Liver (tissue), 9 donors: Measurements from ENCODE around the gene ACADSB. TPM values are rescaled to one million over a fixed set of nuclear protein-coding genes. Genes with fewer than 3 reads are reported as not detected.

Experiments
- DNase-seq: peaks from one replicate; pipeline ENCODE4 v3.0.0-alpha.2; 2017; ENCODE audit warnings: low spot score
- H3K27ac ChIP-seq, 2 donors: one replicate each; pipeline ENCODE4 v1.7.0; 2013; ENCODE audit warnings: inconsistent platforms in 2 of 2, low read length in 2 of 2, control low read depth in 1 of 2, low read depth in 1 of 2, mild to moderate bottlenecking in 1 of 2
- H3K27me3 ChIP-seq, 4 donors: one replicate each; pipeline versions ENCODE4 v1.6.1 to v1.7.0; 2013; ENCODE audit warnings: low read length in 3 of 4, inconsistent platforms in 1 of 4, mild to moderate bottlenecking in 1 of 4, moderate library complexity in 1 of 4; ENCODE audit not compliant: control insufficient read depth in 4 of 4, insufficient read depth in 4 of 4
- H3K36me3 ChIP-seq, 4 donors: one replicate each; pipeline versions ENCODE4 v1.6.1 to v1.7.0; 2013; ENCODE audit warnings: low read length in 3 of 4, mild to moderate bottlenecking in 3 of 4, low read depth in 1 of 4, moderate library complexity in 1 of 4; ENCODE audit not compliant: control insufficient read depth in 4 of 4, insufficient read depth in 3 of 4
- H3K4me1 ChIP-seq, 4 donors: one replicate each; pipeline versions ENCODE4 v1.6.1 to v1.7.0; 2013; ENCODE audit warnings: low read length in 3 of 4, mild to moderate bottlenecking in 3 of 4, moderate library complexity in 1 of 4; ENCODE audit not compliant: control insufficient read depth in 4 of 4, insufficient read depth in 4 of 4
- H3K4me3 ChIP-seq, 3 donors: one replicate each; pipeline versions ENCODE4 v1.6.1 to v1.7.0; 2013; ENCODE audit warnings: low read length in 3 of 3, control low read depth in 1 of 3, low read depth in 1 of 3, mild to moderate bottlenecking in 1 of 3
- H3K9ac ChIP-seq, 2 donors: one replicate each; pipeline ENCODE4 v1.7.0; 2013; ENCODE audit warnings: low read length in 2 of 2, mild to moderate bottlenecking in 2 of 2, moderate library complexity in 2 of 2, control low read depth in 1 of 2, low read depth in 1 of 2
- H3K9me3 ChIP-seq, 4 donors: one replicate each; pipeline versions ENCODE4 v1.6.1 to v1.7.0; 2013; ENCODE audit warnings: low read length in 3 of 4; ENCODE audit not compliant: control insufficient read depth in 4 of 4
- EGR1 ChIP-seq, 2 donors: IDR thresholded peaks; 2 replicates each; pipeline ENCODE4 v1.6.1; 2016 to 2018; ENCODE audit warnings: antibody characterized with exemption in 2 of 2, low read depth in 2 of 2
- FOXA1 ChIP-seq: IDR thresholded peaks from 2 replicates; pipeline ENCODE4 v1.6.1; 2016; ENCODE audit warnings: antibody characterized with exemption
- FOXA2 ChIP-seq: IDR thresholded peaks from 2 replicates; pipeline ENCODE4 v1.6.1; 2016; ENCODE audit warnings: antibody characterized with exemption
- GABPA ChIP-seq, 2 donors: IDR thresholded peaks in 1 of 2; conservative IDR thresholded peaks in 1 of 2; 2 replicates each; pipeline ENCODE4 v1.6.1; 2016; ENCODE audit warnings: antibody characterized with exemption in 2 of 2, mild to moderate bottlenecking in 1 of 2, moderate library complexity in 1 of 2
- HNF4A ChIP-seq, 2 donors: conservative IDR thresholded peaks; 2 replicates each; pipeline ENCODE4 v1.6.1; 2016; ENCODE audit warnings: antibody characterized with exemption in 2 of 2, mild to moderate bottlenecking in 2 of 2
- HNF4G ChIP-seq: IDR thresholded peaks from 2 replicates; pipeline ENCODE4 v1.6.1; 2016; ENCODE audit warnings: antibody characterized with exemption
- JUND ChIP-seq, 2 donors: IDR thresholded peaks; 2 replicates each; pipeline ENCODE4 v1.6.1; 2016; ENCODE audit warnings: antibody characterized with exemption in 2 of 2
- NR2F2 ChIP-seq: IDR thresholded peaks from 2 replicates; pipeline ENCODE4 v1.6.1; 2016; ENCODE audit warnings: antibody characterized with exemption
- RAD21 ChIP-seq, 2 donors: IDR thresholded peaks; 2 replicates each; pipeline ENCODE4 v1.6.1; 2016; ENCODE audit warnings: antibody characterized with exemption in 2 of 2, mild to moderate bottlenecking in 2 of 2
- RXRA ChIP-seq, 2 donors: IDR thresholded peaks; 2 replicates each; pipeline ENCODE4 v1.6.1; 2017 to 2018; ENCODE audit warnings: antibody characterized with exemption in 2 of 2, mild to moderate bottlenecking in 1 of 2
- SP1 ChIP-seq: IDR thresholded peaks from 2 replicates; pipeline ENCODE4 v1.6.1; 2018; ENCODE audit warnings: antibody characterized with exemption, mild to moderate bottlenecking
- TAF1 ChIP-seq: conservative IDR thresholded peaks from 2 replicates; pipeline ENCODE4 v1.6.1; 2016; ENCODE audit warnings: antibody characterized with exemption, mild to moderate bottlenecking
- YY1 ChIP-seq: IDR thresholded peaks from 2 replicates; pipeline ENCODE4 v1.6.1; 2016; ENCODE audit warnings: antibody characterized with exemption, mild to moderate bottlenecking
- WGBS: extraction: QIAGEN DNeasy Blood & Tissue Kit; methylation state at CpG from one replicate; pipeline ENCODE4 v1.1.7; 2013; 5-methylcytosine and 5-hydroxymethylcytosine counted together
- polyA plus RNA-seq, 2 donors: library from polyadenylated mRNA; stranded (reverse) in 1 of 2; unstranded in 1 of 2; fragments of 200-250 nt in 1 of 2; fragments of >200 nt in 1 of 2; fragmentation: Nextera tagmentation in 1 of 2; extraction: Ambion mirVana in 1 of 2; gene quantifications; one replicate each; pipeline versions ENCODE4 v1.2.1 to v1.2.3, GENCODE V29; 2013 to 2015
- total RNA-seq, 2 donors: library from RNA; depleted of rRNA; stranded (reverse); fragments of >200 nt; gene quantifications; one replicate each; pipeline ENCODE4 v1.2.3, GENCODE V29; 2014
- TF ChIP-seq, protein P1 (sequence below): fragments of 150-350 bp; IDR thresholded peaks from 2 replicates; pipeline ENCODE4 v1.5.1; 2017; ENCODE audit warnings: improper control_type of control experiment, low read depth, low read length; ENCODE audit not compliant: missing input control
- TF ChIP-seq, protein P2 (sequence below): IDR thresholded peaks from 2 replicates; pipeline ENCODE4 v1.6.1; 2016; ENCODE audit warnings: antibody characterized with exemption, mild to moderate bottlenecking
- TF ChIP-seq, protein P3 (sequence below): IDR thresholded peaks from 2 replicates; pipeline ENCODE4 v1.6.1; 2016; ENCODE audit warnings: antibody characterized with exemption
- TF ChIP-seq, protein P4 (sequence below): IDR thresholded peaks from 2 replicates; pipeline ENCODE4 v1.6.1; 2016; ENCODE audit warnings: antibody characterized with exemption
- TF ChIP-seq, protein P5 (sequence below): IDR thresholded peaks from 2 replicates; pipeline ENCODE4 v1.6.1; 2016; ENCODE audit warnings: antibody characterized with exemption
- donor health status: healthy.
- donor health status: healthy.
- donor health status: healthy.
- donor health status: healthy.
- donor health status: healthy.

ACADSB gene
- total and polyA plus RNA-seq, 4 donors, result 97.9 to 164 (median 110) TPM

DNA sequence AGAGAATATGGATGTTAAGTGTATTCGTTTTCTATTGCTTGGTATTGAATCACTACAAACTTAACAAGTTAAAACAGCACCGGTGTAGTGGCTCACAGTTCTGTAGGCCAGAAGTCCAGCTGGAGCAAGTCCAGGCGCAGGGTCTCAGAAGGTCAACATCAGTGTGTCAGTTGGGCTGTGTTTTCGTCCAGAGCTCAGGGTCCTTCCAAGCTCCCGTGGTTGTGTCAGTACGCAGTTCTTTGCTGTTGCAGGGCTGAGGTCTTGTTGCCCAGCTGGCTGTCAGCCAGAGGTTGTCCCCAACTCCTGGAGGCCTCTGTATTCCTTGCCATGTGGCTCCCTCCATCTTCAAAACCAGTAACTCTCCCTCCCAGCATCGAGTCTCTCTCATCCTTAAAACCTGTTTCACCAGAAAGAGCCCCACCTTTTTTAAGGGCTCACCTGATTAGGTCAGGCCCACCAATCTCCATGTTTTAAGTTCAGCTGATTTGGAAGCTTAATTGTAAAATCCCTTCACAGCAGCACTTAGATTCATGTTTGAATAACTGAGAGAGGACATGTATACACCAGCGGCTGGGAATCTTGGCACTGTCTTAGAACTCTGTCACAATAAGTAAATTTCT is 26.8 kb downstream of the ACADSB start (continued):
- peak; percentile 89 to 92 for TF ChIP-seq HNF4A (conservative IDR thresholded peaks at IDR 0.05)
- TF ChIP-seq SP1, result peak; percentile 85
- peak; percentile 84 to 86 for TF ChIP-seq RXRA (IDR thresholded peaks at IDR 0.05)
- no peak for TF ChIP-seq FOXA1

DNA sequence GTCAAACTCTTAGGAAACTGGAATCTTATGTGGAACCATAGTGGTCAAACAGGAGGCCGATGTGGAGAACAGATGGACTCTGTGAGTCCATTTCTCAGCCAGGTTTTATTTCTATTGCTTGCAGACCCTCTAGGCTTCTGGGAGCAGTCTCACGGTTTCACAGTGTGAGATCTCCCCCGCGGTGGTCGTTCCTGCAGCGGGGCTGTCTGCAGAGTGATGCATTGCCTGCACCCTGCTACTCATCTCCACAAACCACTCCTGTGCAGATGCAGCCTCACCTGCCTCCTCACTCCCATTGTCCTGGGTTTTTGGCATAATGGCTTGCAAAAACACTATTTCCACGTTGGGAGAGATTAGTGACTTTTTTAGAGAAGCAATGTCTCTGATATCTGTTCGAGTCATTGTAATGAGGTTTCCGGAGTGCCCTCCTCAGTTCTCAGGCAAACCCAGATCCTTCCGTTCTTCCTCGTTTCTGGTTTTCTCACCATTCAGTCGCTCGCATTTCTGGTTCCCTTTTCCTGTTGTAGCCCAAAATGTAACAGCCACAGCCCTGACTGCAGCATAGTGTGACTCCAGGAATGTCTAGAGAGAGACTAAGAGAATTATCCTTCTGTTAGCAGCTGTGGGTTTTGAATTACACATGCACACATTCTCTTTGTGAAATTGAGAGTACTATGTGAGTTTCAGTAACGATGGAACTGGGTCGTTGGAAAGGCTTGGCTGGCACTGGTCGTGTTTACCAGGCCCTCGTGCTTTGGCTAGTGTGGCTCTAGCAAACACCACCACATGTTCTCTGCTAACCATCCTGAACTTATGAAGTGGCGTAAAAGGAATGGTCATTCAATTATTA is 30.2 kb downstream of the ACADSB start:
- 64% methylated on average over 18 of the region's 18 CpGs for WGBS

More for the DNA sequence above, 30.2 kb downstream of the ACADSB start:
- no peaks in the 10 kb centered on the region for H3K27me3 ChIP-seq
- H3K4me1 ChIP-seq, result peaks cover 12 to 38% (median 25%) of the 10 kb centered on the region in 4 donors
- H3K9me3 ChIP-seq, result peaks cover 0 to 6% (median 0%) of the 10 kb centered on the region in 4 donors
- no peak for DNase-seq
- TF ChIP-seq GABPA (IDR thresholded peaks at IDR 0.05 in 1 of 2, conservative IDR thresholded peaks at IDR 0.05 in 1 of 2) (peak in 1 of 2 donors; percentile 41), JUND (IDR thresholded peaks at IDR 0.05) (peak; percentile 23 to 82), SP1 (peak; percentile 82), TAF1 (no peak), RXRA (IDR thresholded peaks at IDR 0.05) (peak; percentile 80 to 94), EGR1 (IDR thresholded peaks at IDR 0.05; ENCODE audit: low read depth in 2 of 2) (peak in 1 of 2 donors; percentile 52), YY1 (peak; percentile 85), NR2F2 (peak; percentile 18), FOXA2 (peak; percentile 96), FOXA1 (peak; percentile 97), HNF4A (conservative IDR thresholded peaks at IDR 0.05) (peak; percentile 57 to 84), RAD21 (IDR thresholded peaks at IDR 0.05) (peak; percentile 49 to 50), HNF4G (no peak)
- TF ChIP-seq, protein P1, sequence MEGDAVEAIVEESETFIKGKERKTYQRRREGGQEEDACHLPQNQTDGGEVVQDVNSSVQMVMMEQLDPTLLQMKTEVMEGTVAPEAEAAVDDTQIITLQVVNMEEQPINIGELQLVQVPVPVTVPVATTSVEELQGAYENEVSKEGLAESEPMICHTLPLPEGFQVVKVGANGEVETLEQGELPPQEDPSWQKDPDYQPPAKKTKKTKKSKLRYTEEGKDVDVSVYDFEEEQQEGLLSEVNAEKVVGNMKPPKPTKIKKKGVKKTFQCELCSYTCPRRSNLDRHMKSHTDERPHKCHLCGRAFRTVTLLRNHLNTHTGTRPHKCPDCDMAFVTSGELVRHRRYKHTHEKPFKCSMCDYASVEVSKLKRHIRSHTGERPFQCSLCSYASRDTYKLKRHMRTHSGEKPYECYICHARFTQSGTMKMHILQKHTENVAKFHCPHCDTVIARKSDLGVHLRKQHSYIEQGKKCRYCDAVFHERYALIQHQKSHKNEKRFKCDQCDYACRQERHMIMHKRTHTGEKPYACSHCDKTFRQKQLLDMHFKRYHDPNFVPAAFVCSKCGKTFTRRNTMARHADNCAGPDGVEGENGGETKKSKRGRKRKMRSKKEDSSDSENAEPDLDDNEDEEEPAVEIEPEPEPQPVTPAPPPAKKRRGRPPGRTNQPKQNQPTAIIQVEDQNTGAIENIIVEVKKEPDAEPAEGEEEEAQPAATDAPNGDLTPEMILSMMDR, result no peak
- TF ChIP-seq, protein P2, sequence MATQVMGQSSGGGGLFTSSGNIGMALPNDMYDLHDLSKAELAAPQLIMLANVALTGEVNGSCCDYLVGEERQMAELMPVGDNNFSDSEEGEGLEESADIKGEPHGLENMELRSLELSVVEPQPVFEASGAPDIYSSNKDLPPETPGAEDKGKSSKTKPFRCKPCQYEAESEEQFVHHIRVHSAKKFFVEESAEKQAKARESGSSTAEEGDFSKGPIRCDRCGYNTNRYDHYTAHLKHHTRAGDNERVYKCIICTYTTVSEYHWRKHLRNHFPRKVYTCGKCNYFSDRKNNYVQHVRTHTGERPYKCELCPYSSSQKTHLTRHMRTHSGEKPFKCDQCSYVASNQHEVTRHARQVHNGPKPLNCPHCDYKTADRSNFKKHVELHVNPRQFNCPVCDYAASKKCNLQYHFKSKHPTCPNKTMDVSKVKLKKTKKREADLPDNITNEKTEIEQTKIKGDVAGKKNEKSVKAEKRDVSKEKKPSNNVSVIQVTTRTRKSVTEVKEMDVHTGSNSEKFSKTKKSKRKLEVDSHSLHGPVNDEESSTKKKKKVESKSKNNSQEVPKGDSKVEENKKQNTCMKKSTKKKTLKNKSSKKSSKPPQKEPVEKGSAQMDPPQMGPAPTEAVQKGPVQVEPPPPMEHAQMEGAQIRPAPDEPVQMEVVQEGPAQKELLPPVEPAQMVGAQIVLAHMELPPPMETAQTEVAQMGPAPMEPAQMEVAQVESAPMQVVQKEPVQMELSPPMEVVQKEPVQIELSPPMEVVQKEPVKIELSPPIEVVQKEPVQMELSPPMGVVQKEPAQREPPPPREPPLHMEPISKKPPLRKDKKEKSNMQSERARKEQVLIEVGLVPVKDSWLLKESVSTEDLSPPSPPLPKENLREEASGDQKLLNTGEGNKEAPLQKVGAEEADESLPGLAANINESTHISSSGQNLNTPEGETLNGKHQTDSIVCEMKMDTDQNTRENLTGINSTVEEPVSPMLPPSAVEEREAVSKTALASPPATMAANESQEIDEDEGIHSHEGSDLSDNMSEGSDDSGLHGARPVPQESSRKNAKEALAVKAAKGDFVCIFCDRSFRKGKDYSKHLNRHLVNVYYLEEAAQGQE, result peak; percentile 81
- TF ChIP-seq, protein P3, sequence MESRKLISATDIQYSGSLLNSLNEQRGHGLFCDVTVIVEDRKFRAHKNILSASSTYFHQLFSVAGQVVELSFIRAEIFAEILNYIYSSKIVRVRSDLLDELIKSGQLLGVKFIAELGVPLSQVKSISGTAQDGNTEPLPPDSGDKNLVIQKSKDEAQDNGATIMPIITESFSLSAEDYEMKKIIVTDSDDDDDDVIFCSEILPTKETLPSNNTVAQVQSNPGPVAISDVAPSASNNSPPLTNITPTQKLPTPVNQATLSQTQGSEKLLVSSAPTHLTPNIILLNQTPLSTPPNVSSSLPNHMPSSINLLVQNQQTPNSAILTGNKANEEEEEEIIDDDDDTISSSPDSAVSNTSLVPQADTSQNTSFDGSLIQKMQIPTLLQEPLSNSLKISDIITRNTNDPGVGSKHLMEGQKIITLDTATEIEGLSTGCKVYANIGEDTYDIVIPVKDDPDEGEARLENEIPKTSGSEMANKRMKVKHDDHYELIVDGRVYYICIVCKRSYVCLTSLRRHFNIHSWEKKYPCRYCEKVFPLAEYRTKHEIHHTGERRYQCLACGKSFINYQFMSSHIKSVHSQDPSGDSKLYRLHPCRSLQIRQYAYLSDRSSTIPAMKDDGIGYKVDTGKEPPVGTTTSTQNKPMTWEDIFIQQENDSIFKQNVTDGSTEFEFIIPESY, result peak; percentile 92
- TF ChIP-seq, protein P4, sequence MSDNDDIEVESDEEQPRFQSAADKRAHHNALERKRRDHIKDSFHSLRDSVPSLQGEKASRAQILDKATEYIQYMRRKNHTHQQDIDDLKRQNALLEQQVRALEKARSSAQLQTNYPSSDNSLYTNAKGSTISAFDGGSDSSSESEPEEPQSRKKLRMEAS, result peak; percentile 98
- TF ChIP-seq, protein P5, sequence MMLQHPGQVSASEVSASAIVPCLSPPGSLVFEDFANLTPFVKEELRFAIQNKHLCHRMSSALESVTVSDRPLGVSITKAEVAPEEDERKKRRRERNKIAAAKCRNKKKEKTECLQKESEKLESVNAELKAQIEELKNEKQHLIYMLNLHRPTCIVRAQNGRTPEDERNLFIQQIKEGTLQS, result no peak
- peaks cover 3 to 20% (median 6%) of the 10 kb centered on the region in 4 donors for H3K36me3 ChIP-seq
- H3K4me3 ChIP-seq, result no peak overlapping the region
- H3K9ac ChIP-seq, result no peak overlapping the region
- peak overlapping the region; percentile 86 to 88 for H3K27ac ChIP-seq
